GF-D8 (cell line): ENCODE data around the gene TSHZ3.

Experiments used
- DNase-seq: peaks from one replicate; lab custom pipeline; 2025; lab: John Stamatoyannopoulos, UW

The TSHZ3 gene

GRCh38 chr19:31286491-31286890, 62.7 kb downstream of the TSHZ3 start:
- no peak for DNase-seq

- no peak for DNase-seq
Measured at GRCh38 chr19:31285744-31286143, 63.5 kb downstream of the TSHZ3 start.

GRCh38 chr19:31284621-31285020, 64.6 kb downstream of the TSHZ3 start:
- no peak for DNase-seq

- no peak for DNase-seq
Measured at GRCh38 chr19:31283701-31284100, 65.5 kb downstream of the TSHZ3 start.

GRCh38 chr19:31282346-31282745, 66.9 kb downstream of the TSHZ3 start:
- no peak for DNase-seq

- DNase-seq: no peak
Measured at GRCh38 chr19:31280287-31281006, 68.8 kb downstream of the TSHZ3 start.

GRCh38 chr19:31279436-31279765, 69.8 kb downstream of the TSHZ3 start:
- DNase-seq: no peak

GRCh38 chr19:31278555-31279435, 70.4 kb downstream of the TSHZ3 start:
- DNase-seq: no peak

GRCh38 chr19:31277516-31277915, 71.7 kb downstream of the TSHZ3 start:
- no peak for DNase-seq

GRCh38 chr19:31276831-31277230, 72.4 kb downstream of the TSHZ3 start:
- no peak for DNase-seq

- DNase-seq: no peak
Measured at GRCh38 chr19:31275068-31275334, 74.2 kb downstream of the TSHZ3 start.

- DNase-seq: no peak
Measured at GRCh38 chr19:31274251-31275067, 74.8 kb downstream of the TSHZ3 start.

- DNase-seq: no peak
Measured at GRCh38 chr19:31272583-31273106, 76.6 kb downstream of the TSHZ3 start.

GRCh38 chr19:31271306-31271911, 77.8 kb downstream of the TSHZ3 start:
- no peak for DNase-seq

- DNase-seq: no peak
Measured at GRCh38 chr19:31270897-31271296, 78.3 kb downstream of the TSHZ3 start.

GRCh38 chr19:31269425-31270127, 79.7 kb downstream of the TSHZ3 start:
- DNase-seq: no peak

- DNase-seq: no peak
Measured at GRCh38 chr19:31268751-31269383, 80.4 kb downstream of the TSHZ3 start.

GRCh38 chr19:31266731-31267130, 82.5 kb downstream of the TSHZ3 start:
- DNase-seq: no peak

- no peak for DNase-seq
Measured at GRCh38 chr19:31266196-31266595, 83.0 kb downstream of the TSHZ3 start.

- DNase-seq: no peak
Measured at GRCh38 chr19:31264041-31264778, 85.0 kb downstream of the TSHZ3 start.
